Measurements from ENCODE around the gene CDCA5.

CDCA5 gene

DNA sequence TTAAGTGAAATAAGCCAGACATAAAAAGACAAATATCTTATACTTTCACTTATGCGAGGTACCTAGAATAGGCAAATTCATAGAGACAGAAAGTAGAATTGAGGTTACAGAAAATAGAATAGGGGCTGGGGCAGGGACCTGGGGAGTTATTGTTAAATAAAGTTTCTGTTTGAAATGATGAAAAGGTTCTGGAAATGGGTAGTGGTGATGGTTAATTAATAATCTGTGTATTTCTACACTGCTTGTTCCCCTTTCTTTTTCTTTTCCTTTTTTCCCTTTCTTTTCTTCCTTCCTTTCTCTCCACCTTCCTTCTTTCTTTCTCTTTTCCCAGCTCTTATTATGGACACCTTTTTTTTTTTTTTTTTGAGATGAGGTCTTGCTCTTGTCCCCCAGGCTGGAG is 28.3 kb downstream of the CDCA5 start:
- no peak for TF ChIP-seq JUND (IDR thresholded peaks at IDR 0.05; ENCODE audit: low read depth)
- in situ Hi-C loops (cut with HindIII; ENCODE audit: low pct_unique_long_range_greater_than_20kb, low sequenced_read_pairs): no loop called here
- DNase-seq (ENCODE audit: low read depth in 1 of 2, low spot score in 1 of 2): no peak

DNA sequence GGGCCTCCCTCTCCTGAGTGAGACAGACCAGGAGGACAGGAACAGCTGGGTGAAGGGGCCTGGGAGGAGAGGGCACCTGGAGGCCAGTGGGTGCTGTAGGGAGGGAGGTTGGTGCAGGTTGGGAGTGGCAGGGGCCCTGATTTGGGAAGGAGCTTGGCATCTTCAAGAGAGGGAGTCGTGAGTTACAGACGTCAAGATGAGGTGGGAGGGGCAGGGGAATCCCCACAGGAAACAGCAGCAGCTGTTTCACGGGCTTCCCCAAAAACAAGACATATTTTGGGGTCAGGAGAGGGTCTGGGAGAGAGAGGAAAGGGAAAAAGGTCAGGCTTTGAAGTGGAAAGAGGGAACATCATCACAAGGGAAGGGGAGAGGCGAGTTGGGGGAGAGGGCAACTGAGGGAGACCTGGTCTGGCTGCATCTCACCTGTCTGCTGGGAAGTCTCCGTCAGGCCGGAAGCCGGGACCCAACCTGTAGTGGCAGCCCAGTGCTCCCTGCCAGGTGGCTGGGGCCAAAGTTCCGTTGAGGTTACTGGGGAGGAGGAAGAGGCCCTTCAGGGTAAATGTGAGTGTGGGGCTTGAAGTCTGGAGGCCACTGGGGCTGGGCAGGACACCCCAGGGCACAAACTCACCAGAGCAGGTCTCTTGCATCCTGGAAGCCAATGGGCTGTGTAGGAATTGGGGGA is 29.9 kb downstream of the CDCA5 start:
- in situ Hi-C loops (cut with HindIII; ENCODE audit: low pct_unique_long_range_greater_than_20kb, low sequenced_read_pairs): no loop called here
- no peak for TF ChIP-seq JUND (IDR thresholded peaks at IDR 0.05; ENCODE audit: low read depth)

DNA sequence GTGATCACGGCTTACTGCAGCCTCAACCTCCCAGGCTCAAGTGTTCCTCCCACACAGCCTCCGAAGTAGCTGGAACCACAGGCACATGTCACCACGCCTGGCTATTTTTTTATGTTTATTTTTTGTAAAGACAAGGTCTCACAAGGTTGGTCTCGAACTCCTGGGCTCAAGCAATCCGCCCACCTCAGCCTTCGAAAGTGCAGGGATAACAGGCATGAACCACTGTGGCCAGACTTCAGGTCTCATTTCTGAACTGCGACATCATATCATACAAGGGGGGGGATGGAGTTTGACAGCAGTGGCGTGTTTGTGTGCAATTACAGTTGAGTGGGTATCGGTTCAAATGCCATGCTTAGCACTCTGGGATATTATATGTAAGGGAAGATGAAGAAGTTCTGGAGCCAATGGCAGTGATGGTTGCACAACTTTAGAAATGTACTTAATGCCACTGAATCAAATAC is 32.4 kb downstream of the CDCA5 start:
- in situ Hi-C loops (cut with HindIII; ENCODE audit: low pct_unique_long_range_greater_than_20kb, low sequenced_read_pairs): no loop called here
- no peak for DNase-seq (ENCODE audit: low read depth in 1 of 2, low spot score in 1 of 2)
- no peak for TF ChIP-seq JUND (IDR thresholded peaks at IDR 0.05; ENCODE audit: low read depth)

More for the DNA sequence above, 29.9 kb downstream of the CDCA5 start:
- DNase-seq (ENCODE audit: low read depth in 1 of 2, low spot score in 1 of 2): no peak

DNA sequence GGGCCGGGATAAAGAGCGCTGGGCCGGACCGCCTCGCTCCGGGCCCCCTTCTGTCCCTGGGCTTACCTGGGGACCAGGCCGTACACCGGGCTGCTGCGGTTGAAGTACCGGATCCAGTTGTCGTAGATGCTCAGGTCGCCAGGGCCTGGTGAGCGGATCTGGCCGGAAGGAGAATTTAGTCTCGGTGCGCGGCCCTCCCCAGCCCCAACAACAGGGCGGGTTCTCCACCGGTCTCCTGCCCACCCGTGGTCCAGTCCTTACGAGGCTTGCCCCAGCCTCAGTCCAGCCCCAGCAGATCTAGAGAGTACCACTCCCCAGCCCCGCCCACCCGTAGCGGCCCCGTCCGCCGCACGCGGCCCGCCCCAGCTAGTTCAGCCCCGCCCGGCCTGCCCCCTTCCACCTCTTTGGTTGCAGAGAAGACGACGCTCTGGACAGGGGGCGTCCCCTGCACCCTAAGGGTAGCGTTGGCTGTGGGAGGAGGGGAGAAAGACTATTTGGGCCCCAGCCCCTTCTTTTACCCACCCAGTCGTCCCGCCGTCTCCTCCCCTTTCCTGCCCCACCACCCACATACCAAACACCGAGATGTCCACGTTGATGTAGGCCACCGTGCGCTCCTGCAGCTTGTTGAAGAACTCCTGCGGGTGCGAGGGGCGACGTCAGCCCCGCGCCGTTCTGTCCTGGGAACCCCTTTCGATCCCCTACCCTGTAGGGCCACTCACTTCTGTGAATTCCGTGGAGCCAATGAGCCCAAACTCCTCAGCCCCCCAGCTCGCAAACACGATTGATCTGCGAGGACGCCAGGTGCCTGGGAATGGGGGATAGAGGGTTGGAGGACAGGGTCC is 36.0 kb downstream of the CDCA5 start:
- DNase-seq (ENCODE audit: low read depth in 1 of 2, low spot score in 1 of 2): no peak
- TF ChIP-seq JUND (IDR thresholded peaks at IDR 0.05; ENCODE audit: low read depth): no peak
- in situ Hi-C loops (cut with HindIII; ENCODE audit: low pct_unique_long_range_greater_than_20kb, low sequenced_read_pairs): no loop called here

DNA sequence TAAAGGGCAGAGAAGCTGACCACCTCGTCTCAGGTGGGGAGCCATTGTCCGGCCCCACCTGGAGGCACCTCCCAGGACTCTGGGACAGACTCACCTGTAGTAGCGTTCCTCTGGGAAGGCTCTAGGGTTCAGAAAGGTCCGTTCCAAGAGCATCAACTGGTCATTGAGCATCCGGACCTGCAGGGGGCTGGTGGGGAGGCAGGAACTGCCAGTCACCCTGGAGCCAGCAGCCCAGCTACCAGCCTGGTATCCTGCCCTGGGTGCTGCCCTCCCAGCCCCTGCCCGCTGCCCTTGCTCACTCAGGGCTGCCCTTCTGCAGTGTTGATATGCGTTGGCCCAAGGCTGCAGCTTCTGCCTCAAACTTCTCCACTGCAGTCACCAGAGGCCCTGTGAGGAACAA is 38.1 kb downstream of the CDCA5 start:
- TF ChIP-seq JUND (IDR thresholded peaks at IDR 0.05; ENCODE audit: low read depth): no peak
- DNase-seq (ENCODE audit: low read depth in 1 of 2, low spot score in 1 of 2): no peak
- in situ Hi-C loops (cut with HindIII; ENCODE audit: low pct_unique_long_range_greater_than_20kb, low sequenced_read_pairs): no loop called here

DNA sequence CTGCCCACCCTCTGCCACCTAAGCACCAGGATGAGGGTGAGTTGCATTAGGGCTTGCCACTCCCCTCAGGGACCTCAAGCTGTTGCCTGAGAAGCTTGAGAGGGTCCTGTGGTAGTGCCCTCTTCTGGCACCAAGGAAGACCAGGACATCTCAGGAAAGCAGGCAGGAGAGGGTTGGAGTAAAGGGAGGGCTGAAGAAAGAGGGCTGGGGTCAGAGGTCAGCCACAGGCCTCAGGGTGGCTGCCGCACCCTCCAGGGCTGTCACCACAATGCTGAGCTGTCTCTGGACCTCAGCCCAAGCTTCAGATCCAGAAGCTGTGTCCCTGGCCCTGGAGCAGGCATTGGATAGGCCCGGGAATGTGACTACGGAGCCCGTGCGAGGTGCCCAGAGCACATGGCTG is 38.8 kb downstream of the CDCA5 start:
- no peak for TF ChIP-seq JUND (IDR thresholded peaks at IDR 0.05; ENCODE audit: low read depth)
- in situ Hi-C loops (cut with HindIII; ENCODE audit: low pct_unique_long_range_greater_than_20kb, low sequenced_read_pairs): no loop called here
- no peak for DNase-seq (ENCODE audit: low read depth in 1 of 2, low spot score in 1 of 2)

DNA sequence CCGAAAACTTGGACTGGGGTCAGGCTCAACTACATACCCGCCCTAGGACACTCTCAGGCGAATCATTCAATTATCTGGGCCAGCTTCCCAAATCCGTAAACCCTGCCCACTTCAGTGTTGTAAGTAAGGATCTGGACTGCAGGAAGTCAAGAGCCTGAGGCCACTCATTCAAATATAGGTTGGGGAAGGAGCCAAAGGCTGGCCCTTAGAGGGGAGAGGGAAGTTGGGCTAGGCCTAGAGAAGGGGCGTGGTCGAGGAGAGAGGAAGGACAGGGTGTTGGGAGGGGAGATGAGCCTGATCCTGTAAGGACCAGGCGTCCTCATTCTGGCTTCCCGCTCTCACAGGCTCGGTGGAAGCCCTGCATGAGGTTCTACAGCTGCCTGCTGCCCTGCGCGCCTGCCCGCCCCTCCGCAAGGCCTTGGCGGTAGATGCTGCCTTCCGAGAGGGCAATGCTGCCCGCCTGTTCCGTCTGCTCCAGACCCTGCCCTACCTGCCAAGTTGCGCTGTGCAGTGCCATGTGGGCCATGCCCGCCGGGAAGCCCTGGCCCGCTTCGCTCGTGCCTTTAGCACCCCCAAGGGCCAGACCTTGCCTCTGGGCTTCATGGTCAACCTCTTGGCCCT is 39.8 kb downstream of the CDCA5 start:
- TF ChIP-seq JUND (IDR thresholded peaks at IDR 0.05; ENCODE audit: low read depth): no peak
- peak in 1 of 2 experiments; percentile 48 for DNase-seq (ENCODE audit: low read depth in 1 of 2, low spot score in 1 of 2)
- in situ Hi-C loops (cut with HindIII; ENCODE audit: low pct_unique_long_range_greater_than_20kb, low sequenced_read_pairs): no loop called here

DNA sequence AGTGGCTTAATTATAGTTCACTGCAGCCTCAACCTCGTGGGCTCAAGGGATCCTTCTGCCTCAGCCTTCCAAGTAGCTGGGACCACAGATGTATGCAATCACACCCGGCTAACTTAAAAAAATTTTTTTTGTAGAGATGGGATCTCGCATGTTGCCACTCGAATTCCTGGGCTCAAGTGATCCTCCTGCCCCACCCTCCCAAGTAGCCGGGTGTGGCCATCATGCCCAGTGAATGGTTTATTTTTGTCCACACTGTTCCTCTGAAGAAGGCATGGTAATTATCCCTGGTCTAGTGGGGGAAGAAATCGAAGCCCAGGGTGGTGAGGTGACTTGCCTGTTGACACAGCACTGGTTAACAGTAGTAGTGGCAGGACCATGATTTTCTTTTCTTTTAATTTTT is 40.9 kb downstream of the CDCA5 start:
- DNase-seq (ENCODE audit: low read depth in 1 of 2, low spot score in 1 of 2): no peak
- in situ Hi-C loops (cut with HindIII; ENCODE audit: low pct_unique_long_range_greater_than_20kb, low sequenced_read_pairs): no loop called here
- TF ChIP-seq JUND (IDR thresholded peaks at IDR 0.05; ENCODE audit: low read depth): no peak

DNA sequence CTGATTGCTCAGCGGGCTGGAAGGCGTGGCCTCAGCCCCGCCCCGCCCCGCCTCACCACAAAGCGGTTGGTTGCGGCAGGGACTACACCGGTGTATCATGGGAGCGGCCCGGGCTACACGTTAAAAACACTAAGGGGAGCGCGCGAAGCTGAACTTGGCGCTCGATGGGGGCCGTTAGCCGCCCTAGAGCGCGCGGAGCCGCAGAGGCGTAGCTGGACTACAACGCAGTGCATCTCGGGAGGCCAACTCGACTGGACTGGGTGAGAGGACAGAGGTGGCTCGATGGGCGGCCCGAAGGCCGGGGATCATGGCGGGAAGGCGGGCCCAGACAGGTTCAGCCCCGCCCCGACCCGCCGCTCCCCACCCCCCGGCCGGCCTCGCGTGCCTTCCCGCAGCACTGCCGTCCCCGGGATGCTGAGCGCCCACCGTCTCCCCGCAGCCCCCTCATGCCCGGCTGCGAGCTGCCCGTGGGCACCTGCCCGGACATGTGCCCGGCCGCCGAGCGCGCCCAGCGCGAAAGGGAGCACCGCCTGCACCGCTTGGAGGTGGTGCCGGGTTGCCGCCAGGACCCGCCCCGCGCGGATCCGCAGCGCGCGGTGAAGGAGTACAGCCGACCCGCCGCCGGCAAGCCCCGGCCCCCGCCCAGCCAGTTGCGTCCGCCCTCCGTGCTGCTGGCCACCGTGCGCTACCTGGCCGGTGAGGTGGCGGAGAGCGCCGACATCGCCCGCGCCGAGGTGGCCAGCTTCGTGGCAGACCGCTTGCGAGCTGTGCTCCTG is 42.8 kb downstream of the CDCA5 start, which contains the start of gene SAC3D1:
SAC3D1 (plus strand) TSS at position 364 of the 776 bp plus-strand sequence; CDS start at position 447, 83 bp downstream.
- DNase-seq (ENCODE audit: low read depth in 1 of 2, low spot score in 1 of 2): peak; percentile 97 to 99
- in situ Hi-C loops (cut with HindIII; ENCODE audit: low pct_unique_long_range_greater_than_20kb, low sequenced_read_pairs): no loop called here
- no peak for TF ChIP-seq JUND (IDR thresholded peaks at IDR 0.05; ENCODE audit: low read depth)

DNA sequence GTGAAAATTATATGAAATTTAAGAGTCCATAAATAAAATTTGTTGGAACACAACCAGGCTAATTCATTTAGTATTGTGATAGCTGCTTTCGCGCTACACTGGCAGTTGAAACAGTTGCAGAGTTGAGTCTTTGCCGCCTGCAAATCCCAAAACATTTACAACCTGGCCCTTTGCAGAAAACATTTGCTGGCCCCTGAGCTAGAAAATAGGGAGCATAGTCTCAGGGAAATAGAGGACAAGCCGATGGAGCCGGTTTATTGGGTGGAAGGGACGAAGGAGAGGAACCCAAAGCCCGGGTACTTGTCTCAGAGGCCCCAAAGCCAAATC is 43.4 kb downstream of the CDCA5 start:
- TF ChIP-seq JUND (IDR thresholded peaks at IDR 0.05; ENCODE audit: low read depth): no peak
- no peak for DNase-seq (ENCODE audit: low read depth in 1 of 2, low spot score in 1 of 2)
- in situ Hi-C loops (cut with HindIII; ENCODE audit: low pct_unique_long_range_greater_than_20kb, low sequenced_read_pairs): no loop called here

DNA sequence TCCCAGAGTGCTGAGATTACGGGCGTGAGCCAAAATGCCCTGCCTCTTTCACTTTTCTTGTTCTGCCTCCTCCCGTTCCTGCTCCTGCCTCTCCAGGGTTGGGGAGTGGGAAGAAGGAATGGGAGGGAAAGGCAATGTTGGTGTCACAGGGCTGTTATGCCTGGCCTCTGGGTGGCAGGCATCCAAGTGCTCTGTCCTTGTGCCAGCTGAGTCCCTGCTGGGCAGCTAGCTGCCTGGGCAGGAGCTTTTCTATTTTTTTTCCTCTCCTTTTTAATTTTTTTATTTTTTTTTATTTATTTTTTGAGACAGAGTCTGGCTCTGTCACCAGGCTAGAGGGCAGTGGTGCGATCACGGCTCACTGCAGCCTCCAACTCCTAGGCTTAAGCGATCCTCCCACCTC is 46.9 kb downstream of the CDCA5 start:
- DNase-seq (ENCODE audit: low read depth in 1 of 2, low spot score in 1 of 2): peak in 1 of 2 experiments; percentile 58
- TF ChIP-seq JUND (IDR thresholded peaks at IDR 0.05; ENCODE audit: low read depth): no peak
- in situ Hi-C loops (cut with HindIII; ENCODE audit: low pct_unique_long_range_greater_than_20kb, low sequenced_read_pairs): no loop called here

DNA sequence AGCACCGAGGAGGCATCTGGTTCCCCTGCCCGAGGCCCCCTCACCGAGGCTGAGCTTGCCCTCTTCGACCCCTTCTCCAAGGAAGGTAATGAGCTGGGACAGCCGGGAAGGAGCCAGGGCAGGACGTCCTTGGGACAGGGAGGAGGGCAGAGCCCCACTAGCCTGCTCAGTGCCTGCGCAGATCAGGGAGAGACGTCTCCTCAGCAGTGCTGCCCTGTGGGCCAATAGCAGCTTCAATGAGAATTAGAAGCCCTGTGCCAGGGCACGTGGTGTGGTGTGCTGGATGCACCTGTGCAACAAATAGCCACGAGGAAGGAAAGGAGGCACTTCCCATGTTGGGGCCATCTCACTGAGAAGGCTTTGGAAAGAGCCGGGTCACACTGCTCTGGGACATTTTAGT is 48.3 kb downstream of the CDCA5 start:
- no peak for TF ChIP-seq JUND (IDR thresholded peaks at IDR 0.05; ENCODE audit: low read depth)
- in situ Hi-C loops (cut with HindIII; ENCODE audit: low pct_unique_long_range_greater_than_20kb, low sequenced_read_pairs): no loop called here

More for the DNA sequence above, 48.3 kb downstream of the CDCA5 start:
- DNase-seq (ENCODE audit: low read depth in 1 of 2, low spot score in 1 of 2): no peak
